Sigmoid colon (tissue), 7 donors: ENCODE data around the gene WIPF2. TPM values are rescaled to one million over a fixed set of nuclear protein-coding genes. Genes with fewer than 3 reads are reported as not detected.

Experiments used
- DNase-seq: peaks from one replicate; pipeline ENCODE4 v3.0.0-alpha.2; 2019
- H3K27ac ChIP-seq, 4 donors: fragments of 200-600 bp; sonication (generic); one replicate each; pipeline ENCODE4 v1.5.1; 2016 to 2019; ENCODE audit warnings: mild to moderate bottlenecking in 1 of 4
- H3K27me3 ChIP-seq, 3 donors: fragments of 200-600 bp; sonication (generic); one replicate each; pipeline ENCODE4 v1.5.1; 2019; ENCODE audit warnings: mild to moderate bottlenecking in 1 of 3
- H3K36me3 ChIP-seq, 4 donors: fragments of 200-600 bp; sonication (generic); one replicate each; pipeline ENCODE4 v1.5.1; 2016 to 2019
- H3K4me1 ChIP-seq, 4 donors: fragments of 200-600 bp; sonication (generic); one replicate each; pipeline ENCODE4 v1.5.1; 2017 to 2019
- H3K4me3 ChIP-seq, 4 donors: fragments of 200-600 bp; sonication (generic); one replicate each; pipeline ENCODE4 v1.5.1; 2017 to 2019; ENCODE audit warnings: mild to moderate bottlenecking in 2 of 4, moderate library complexity in 1 of 4
- H3K9me3 ChIP-seq, 4 donors: fragments of 200-600 bp in 3 of 4; sonication (generic) in 3 of 4; one replicate each; pipeline versions ENCODE4 v1.5.1 to v1.6.1; 2013 to 2019
- CTCF ChIP-seq, 4 experiments: fragments of 450-650 bp in 3 of 4; fragments of 200-600 bp in 1 of 4; IDR thresholded peaks; one replicate each; pipeline ENCODE4 v1.5.1; 2016 to 2019; ENCODE audit warnings: antibody characterized with exemption in 4 of 4, mild to moderate bottlenecking in 3 of 4, moderate library complexity in 2 of 4
- EP300 ChIP-seq, 4 donors: sonication (generic); formaldehyde crosslinking; IDR thresholded peaks; one replicate each; pipeline ENCODE4 v1.6.1; 2017; ENCODE audit warnings: antibody characterized with exemption in 4 of 4
- POLR2A ChIP-seq, 2 donors: fragments of 450-650 bp; IDR thresholded peaks; one replicate each; pipeline ENCODE4 v1.6.1; 2016; ENCODE audit warnings: antibody characterized with exemption in 2 of 2, mild to moderate bottlenecking in 2 of 2, moderate library complexity in 2 of 2
- POLR2AphosphoS5 ChIP-seq, 4 donors: sonication (generic); formaldehyde crosslinking; IDR thresholded peaks; one replicate each; pipeline ENCODE4 v1.6.1; 2017; ENCODE audit warnings: antibody characterized with exemption in 4 of 4
- WGBS, 2 donors: extraction: QIAGEN DNeasy Blood & Tissue Kit; methylation state at CpG; one replicate each; pipeline ENCODE4 v1.1.7; 2013; 5-methylcytosine and 5-hydroxymethylcytosine counted together
- intact Hi-C: fragments of 100-400 bp; cut with DNase I; formaldehyde crosslinking; loops from one replicate; pipeline ENCODE4 v1.15.1; 2023
- polyA plus RNA-seq, 3 donors: library from polyadenylated mRNA; stranded (reverse); fragments of 200-250 nt; gene quantifications; one replicate each; pipeline ENCODE4 v1.2.3, GENCODE V29; 2013
- total RNA-seq, 4 donors: library from RNA; depleted of rRNA; stranded (reverse); fragments of >200 nt; gene quantifications; one replicate each; pipeline ENCODE4 v1.1.0, GENCODE V29; 2016
- donor health status: healthy with polysubstance abuse.
- donor health status: Bipolar disorder and iron deficiency.
- donor health status: healthy.

Gene WIPF2
- total RNA-seq (10 to 100 TPM in 1 of 4 donors, 1 to 10 TPM in 3; 6.7 to 10.2 (median 8.7) TPM), polyA plus RNA-seq (10 to 100 TPM; 11.4 to 20.3 (median 18.0) TPM)

- peak within 1 kb of the TSS; percentile 92 to 93 (median 92) for H3K27ac ChIP-seq
- 1 to 2% methylated on average over 59 of the region's 59 CpGs for WGBS, 2 donors
- H3K9me3 ChIP-seq, result no peaks in the 10 kb centered on the region
- no peaks in the 10 kb centered on the region for H3K36me3 ChIP-seq
- peaks cover 0 to 19% (median 15%) of the 10 kb centered on the region in 4 donors for H3K4me1 ChIP-seq
- H3K27me3 ChIP-seq, result no peaks in the 10 kb centered on the region
- intact Hi-C loops, result loop anchor here (5.0 kb wide), 2 partner anchors 68 to 133 kb away; partner anchors contain the start of gene CDC6
- TF ChIP-seq CTCF (IDR thresholded peaks at IDR 0.05) (peak; percentile 34 to 82 (median 72)), EP300 (IDR thresholded peaks at IDR 0.05) (no peak), POLR2A (IDR thresholded peaks at IDR 0.05) (peak; percentile 54 to 60), POLR2AphosphoS5 (IDR thresholded peaks at IDR 0.05) (peak; percentile 67 to 92 (median 78))
- peak; percentile 99 for DNase-seq
- peak within 1 kb of the TSS; percentile 66 to 89 (median 72) for H3K4me3 ChIP-seq
Observed at GRCh38 chr17:40218740-40219593, at the start of gene WIPF2. WIPF2 (plus strand) TSS chr17:40219304; CDS start chr17:40256460, 37,156 bp downstream.

- no peaks in the 10 kb centered on the region for H3K27me3 ChIP-seq
- H3K4me3 ChIP-seq, result no peak overlapping the region
- H3K27ac ChIP-seq, result no peak overlapping the region
- peaks cover 0 to 11% (median 5%) of the 10 kb centered on the region in 4 donors for H3K4me1 ChIP-seq
- TF ChIP-seq POLR2A (IDR thresholded peaks at IDR 0.05) (no peak), POLR2AphosphoS5 (IDR thresholded peaks at IDR 0.05) (no peak), CTCF (IDR thresholded peaks at IDR 0.05) (no peak), EP300 (IDR thresholded peaks at IDR 0.05) (no peak)
- DNase-seq, result no peak
- intact Hi-C loops, result loop anchor here (5.0 kb wide), 1 partner anchor 143 kb away; no protein-coding TSS in a partner anchor
- WGBS, 2 donors, result 77 to 94% methylated on average over 2 of the region's 2 CpGs
- peaks cover 33 to 100% (median 45%) of the 10 kb centered on the region in 4 donors for H3K36me3 ChIP-seq
- H3K9me3 ChIP-seq, result no peaks in the 10 kb centered on the region
Observed at GRCh38 chr17:40170325-40170724, 48.8 kb upstream of the WIPF2 start.

- Histone ChIP-seq H3K36me3 (peaks cover 33 to 96% (median 42%) of the 10 kb centered on the region in 4 donors), H3K4me3 (no peak overlapping the region), H3K27ac (no peak overlapping the region), H3K4me1 (peaks cover 0 to 14% (median 7%) of the 10 kb centered on the region in 4 donors), H3K27me3 (no peaks in the 10 kb centered on the region), H3K9me3 (no peaks in the 10 kb centered on the region)
- intact Hi-C loops, result loop anchor here (5.0 kb wide), 1 partner anchor 144 kb away; no protein-coding TSS in a partner anchor
- no peak for DNase-seq
- 79 to 90% methylated on average over 1 of the region's 1 CpG for WGBS, 2 donors
- no peak for TF ChIP-seq POLR2AphosphoS5 (IDR thresholded peaks at IDR 0.05)
- TF ChIP-seq EP300 (IDR thresholded peaks at IDR 0.05), result no peak
- no peak for TF ChIP-seq CTCF (IDR thresholded peaks at IDR 0.05)
- no peak for TF ChIP-seq POLR2A (IDR thresholded peaks at IDR 0.05)
Observed at GRCh38 chr17:40171750-40172149, 47.4 kb upstream of the WIPF2 start.

- 89 to 92% methylated on average over 4 of the region's 4 CpGs for WGBS, 2 donors
- peaks cover 25 to 81% (median 31%) of the 10 kb centered on the region in 4 donors for H3K36me3 ChIP-seq
Observed at GRCh38 chr17:40173091-40173777, 45.9 kb upstream of the WIPF2 start.

More at GRCh38 chr17:40173091-40173777, 45.9 kb upstream of the WIPF2 start:
- TF ChIP-seq CTCF (IDR thresholded peaks at IDR 0.05) (no peak), EP300 (IDR thresholded peaks at IDR 0.05) (no peak), POLR2AphosphoS5 (IDR thresholded peaks at IDR 0.05) (no peak), POLR2A (IDR thresholded peaks at IDR 0.05) (no peak)
- DNase-seq, result no peak
- Histone ChIP-seq H3K4me3 (no peak overlapping the region), H3K9me3 (no peaks in the 10 kb centered on the region), H3K27me3 (no peaks in the 10 kb centered on the region), H3K4me1 (peaks cover 0 to 23% (median 19%) of the 10 kb centered on the region in 4 donors), H3K27ac (no peak overlapping the region)
- intact Hi-C loops, result loop anchor here (5.0 kb wide), 1 partner anchor 146 kb away; no protein-coding TSS in a partner anchor
